Measurements from ENCODE around the gene DENND1A.

Gene DENND1A

DNA sequence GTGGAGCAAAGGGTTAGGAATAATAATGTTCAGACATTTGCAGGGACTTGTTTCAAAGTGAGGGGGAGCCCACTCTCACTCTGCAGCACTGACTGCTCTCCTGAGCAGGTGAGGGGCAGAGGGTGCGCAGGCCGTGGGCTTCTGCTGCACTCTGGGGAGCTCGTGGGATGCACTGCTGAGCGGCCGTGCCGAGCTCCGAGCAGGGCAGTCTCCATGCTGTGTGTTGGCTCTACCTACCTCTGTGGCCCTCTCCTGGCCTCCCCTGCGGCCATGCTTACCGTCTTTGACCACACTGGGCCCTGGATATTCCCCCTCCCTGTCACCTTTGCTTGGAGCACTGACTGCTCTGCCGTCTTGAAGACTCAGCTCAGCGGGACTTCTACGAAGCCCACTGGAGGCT, 540.2 kb downstream of the DENND1A start:
- DNase-seq (ENCODE audit: low read depth): no peak

DNA sequence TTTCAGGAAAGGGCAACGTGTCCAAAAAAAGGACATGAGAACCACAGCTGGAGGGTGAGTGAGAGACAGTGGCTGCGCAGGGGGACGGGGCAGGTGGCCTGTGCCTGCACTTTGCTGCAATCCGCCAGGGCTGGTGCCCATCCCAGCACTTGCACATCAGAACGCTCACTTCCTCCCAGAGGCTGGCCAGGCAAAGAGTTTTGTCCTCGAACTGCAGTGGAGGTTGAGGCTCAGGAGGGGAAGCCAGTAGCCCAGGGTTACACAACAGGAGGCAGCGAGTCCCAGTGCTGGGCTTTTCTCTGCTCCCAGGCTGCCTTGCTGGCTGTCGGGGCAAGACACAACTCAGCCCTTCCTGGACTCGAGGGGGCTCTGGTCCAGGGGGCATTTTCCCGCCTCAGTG, 540.9 kb downstream of the DENND1A start:
- no peak for DNase-seq (ENCODE audit: low read depth)

DNA sequence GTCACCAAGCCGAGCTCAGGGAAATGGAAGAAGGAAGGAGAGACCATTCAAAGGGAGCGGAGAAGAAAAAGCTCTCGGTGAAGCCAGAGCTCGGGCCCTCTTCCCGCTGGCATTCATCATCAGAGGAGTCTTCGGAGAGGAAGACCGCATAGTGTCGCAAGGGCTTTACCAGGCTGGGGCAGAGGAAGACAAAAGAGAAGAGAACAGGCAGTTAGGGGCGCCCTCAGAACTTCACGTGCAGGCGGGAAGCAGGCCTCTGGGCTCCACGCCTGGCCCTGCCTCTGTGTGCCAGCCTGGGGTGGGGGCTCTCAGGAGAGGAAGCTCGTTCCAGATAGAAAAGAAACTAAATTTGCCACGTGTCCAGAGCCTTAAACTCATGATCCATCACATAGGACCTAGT, 542.2 kb downstream of the DENND1A start:
- no peak for DNase-seq (ENCODE audit: low read depth)

DNA sequence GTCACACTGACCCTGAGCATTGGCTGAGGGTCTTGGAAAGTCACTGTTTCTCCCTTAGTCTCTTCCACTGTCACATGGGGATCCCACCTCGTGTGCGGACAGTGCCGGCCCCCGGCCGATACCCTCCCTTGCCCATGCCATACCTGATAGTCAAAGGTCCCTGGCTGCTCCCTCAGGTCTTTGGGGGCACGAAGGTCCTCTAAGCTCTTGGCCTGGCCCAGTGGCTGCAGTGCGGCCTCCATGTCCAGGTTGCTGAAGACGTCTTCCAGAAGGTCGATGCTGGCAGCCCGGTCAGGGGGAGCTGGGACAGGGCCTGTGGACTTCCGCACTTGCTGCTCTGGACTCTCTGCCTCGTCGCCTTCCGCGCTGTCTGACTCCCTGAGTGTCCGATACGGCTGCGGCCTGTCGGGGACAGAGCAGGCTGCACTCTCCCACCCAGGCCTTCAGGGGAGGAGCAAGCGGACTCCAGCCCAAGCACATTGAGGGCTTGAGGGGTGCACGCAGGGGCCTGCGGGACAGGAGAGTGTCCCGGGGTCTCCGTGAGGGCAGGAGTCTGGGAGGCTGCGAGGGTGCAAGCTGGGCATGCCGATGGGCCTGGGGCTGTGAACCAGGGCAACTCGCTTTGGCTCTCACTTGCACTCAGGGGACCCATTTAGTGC, 546.3 kb downstream of the DENND1A start:
- DNase-seq (ENCODE audit: low read depth): no peak

DNA sequence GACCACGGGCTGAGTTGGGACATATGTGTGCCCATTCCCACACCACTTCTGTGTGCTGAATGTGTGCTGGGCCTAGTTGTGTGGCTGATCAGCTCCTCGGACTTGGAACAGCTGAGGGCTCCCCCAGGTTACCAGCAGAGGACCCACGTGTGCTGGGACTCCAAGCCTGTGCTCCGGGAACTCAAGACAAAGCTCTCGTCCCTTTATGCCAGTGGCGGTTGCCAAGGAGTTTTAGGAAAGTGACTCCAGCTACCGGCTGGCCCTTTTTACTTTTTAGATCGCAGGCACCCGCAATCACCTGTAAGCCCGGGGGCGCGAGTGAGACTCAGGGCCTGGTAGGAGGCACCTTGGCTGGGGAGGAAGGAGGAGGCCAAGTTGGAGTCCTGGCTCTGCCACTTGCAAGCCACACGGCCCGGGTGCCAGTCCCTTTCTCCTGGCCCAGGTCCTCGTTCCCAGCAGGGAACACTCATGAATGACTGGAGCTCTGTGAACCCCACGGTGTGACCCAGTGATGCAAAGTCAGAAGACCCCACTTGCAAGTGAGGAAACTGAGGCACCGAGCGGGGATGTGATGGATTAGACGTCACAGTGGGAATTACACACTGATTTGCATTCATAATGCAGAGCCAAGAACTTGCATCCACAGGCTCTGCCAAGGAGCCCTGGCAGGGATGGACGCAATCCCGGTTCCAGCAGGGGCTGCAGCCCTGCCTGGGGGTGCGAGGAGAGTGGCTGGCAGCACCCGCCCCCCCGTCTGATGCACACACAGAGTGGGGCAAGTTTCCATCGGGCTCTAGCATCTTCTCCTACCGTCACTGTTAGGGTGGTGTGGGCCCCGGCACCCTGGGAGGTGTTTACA, 547.0 kb downstream of the DENND1A start:
- no peak for DNase-seq (ENCODE audit: low read depth)

DNA sequence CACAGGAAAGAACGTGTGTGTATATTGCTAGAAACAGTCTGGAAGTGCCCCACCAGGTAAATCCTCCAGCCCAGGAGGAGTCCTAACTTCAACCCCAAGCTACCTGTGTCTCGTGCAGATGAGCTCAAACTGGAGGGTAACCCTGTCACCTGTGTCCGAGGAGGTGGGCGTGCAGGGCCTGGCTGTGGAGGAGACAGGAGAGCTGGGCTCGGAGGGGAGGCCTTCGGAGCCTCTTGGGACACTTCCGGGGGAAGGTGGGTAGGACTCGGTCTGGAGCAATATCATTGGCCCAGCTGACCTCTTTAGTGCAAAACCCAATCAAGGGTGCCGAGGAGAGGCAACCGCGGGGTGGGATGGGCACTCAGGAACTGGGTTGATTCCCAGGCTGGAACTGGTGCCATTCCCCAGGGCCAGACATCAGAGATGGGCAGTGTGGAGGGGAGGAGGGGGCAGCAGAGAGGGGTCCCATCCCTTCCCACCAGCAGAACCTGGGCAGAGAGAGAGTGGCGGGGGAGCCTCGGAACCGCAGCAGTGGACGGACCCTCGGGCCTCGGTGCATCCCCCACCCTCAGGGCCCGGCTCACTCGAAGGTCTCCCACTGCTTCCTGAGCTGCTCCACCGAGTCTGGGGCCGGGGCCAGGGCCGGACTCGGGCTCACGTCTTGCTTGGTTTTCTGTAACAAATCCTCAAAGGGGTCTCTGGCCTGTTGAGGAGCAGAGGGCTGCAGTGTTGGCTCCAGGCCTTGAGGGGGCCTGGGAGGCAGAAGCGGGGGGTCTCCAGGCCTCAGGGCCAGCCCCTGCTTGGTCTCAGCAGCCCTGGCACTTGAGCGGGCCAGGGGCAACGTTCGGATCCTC, 548.8 kb downstream of the DENND1A start:
- no peak for DNase-seq (ENCODE audit: low read depth)

DNA sequence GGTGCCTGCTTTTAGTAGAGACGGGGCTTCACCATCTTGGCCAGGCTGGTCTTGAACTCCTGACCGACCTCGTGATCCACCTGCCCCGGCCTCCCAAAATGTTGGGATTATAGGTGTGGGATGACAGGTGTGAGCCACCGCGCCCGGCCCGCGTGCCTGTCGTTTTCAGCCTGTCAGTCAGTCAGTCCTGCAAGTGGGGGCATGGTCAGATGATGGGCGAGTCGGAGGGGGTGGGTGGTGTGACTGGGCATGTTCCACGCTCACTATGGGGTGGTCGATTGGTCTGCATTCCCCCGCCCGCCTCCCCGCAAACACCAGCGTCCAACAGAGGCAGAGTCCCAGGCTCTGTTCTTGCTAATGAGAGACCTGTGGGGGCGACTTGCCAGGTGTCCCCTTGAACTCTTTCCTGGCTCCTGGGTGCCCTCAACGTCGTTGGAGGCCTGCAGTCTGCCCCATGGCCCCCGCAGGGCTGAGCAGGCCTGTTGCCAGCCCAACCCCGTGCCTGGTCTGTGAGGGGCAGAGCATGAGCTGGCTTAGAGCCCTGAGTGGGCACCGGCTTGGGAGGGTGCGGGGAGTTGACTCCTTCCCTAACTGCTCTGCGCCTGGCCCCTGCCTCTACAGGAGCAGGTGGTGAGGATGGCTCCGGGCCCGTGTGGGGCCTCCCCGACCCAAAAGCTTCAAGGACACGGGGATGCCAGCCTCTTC, 550.8 kb downstream of the DENND1A start:
- no peak for DNase-seq (ENCODE audit: low read depth)

DNA sequence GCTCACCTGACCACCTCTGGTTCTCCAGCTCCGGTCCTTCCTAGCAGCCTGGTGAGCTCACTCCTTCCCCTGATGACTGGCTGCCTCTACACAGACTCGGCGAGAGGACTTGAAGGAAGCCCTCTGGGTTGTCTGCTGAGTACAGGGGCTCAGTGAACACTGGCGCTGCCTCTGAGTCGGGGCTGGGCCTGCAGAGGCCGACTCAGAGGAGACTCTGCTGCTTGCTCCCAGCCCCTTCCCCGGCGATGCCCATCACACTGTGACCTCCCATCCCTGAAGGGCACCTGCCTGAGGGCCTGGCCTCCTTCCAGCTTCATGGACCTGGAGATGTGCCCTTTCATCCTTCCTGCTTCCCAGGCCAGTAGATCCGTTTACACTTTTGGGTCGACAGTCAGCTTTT, 551.9 kb downstream of the DENND1A start:
- DNase-seq (ENCODE audit: low read depth): no peak

DNA sequence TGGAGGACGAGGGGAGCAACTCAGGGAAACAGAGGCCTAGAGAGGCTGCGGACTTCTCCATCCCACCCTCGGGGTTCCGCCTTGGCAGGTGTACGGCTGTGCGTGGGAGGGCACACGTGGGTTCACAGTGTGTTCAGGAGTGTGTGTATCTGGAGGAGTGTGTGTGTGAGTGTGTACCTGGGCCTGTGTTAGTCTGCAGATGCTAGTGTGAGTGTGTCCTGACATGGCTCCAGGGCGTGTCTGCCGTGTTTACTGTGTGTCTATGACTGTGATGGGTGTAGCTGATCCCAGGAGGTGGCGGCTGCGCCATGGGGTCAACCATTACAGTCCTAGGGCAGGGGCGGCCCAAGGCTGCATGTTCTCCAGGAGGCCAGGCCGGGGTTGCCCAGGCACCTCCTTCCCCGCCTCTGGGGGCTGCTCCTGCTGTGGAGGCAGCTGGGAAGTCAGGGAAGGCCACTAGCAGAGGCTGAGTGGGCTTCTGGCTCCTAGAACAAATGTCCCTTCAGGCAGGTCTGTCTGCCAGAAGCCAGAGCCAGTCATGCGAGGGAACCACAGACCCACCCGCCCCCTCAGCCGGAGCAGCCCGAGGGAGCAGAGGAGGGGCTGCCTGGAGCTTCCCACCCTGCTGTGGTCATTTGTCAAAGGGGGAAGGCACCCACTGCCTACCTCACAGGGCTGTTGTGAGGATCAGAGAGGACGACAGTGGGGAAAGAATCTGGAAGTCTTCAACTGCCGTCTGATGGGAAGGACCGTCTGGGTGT, 552.5 kb downstream of the DENND1A start:
- no peak for DNase-seq (ENCODE audit: low read depth)

DNA sequence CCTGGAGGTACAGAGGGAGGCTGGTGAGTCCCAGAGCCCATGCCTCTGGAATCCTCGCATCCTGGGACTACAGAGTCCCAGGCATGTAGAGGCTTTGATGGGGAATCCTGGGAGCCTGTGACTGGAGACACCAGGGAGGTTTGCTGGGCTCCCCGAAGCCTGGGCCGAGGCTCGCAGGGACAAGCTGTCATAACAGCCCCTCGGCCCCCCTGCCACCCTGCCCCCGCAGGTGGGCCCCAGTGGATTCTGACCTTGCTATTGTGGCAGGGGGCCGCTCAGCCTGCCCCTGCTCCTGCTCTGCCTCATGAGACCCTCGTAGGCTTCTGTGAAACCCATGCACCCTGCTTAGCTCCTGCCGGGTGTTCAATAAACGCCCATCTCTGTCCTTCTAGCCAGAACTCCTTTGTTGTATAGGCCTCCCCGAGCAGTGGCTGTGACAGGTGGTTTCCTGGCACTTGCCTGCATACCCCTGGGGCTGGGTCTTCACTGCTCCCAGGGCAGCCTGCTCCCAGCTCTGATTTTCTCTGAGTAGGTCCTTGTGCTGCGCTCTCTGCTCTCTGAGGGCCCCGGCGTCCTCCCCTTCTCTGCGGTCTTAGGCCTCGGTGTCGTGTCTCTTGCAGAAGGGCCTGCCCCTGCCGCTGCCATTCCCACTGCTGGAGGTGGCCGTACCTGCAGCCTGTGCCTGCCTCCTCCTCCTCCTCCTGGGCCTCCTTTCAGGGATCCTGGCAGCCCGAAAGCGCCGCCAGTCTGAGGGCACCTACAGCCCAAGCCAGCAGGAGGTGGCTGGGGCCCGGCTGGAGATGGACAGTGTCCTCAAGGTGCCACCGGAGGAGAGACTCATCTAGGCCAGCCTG, 553.5 kb downstream of the DENND1A start:
- no peak for DNase-seq (ENCODE audit: low read depth)

DNA sequence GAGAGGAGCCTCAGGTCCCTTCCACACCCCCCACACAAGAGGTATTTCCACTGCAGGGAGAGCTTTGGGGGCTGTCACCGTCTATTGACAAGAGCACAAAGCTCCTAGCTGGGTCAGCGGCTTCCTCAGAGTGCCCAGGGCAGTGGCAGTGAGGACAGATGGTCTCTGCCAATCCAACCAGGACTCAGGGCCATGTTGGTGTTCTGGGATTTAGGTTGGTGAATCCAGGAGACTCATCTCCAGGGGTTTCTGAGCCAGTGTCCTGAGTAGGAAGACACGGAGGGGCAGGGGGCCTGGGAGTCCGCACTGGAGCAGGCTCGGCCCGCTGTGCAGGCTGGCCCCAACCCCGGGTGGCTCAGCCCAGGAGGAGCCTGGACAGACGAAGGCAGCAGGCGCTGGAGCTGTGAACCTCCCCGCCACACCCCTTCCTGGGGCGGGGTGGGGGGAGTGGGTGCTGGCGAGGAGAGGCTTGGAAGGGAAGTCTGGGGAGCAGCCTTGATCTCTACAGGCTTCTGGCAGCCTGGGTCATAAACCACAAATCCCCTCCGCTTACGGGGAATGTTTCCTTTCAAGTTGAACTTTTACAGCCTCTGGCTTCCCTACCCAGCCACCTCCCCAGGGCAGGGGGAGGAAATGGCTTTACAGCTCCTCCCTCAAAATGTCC, 554.3 kb downstream of the DENND1A start:
- no peak for DNase-seq (ENCODE audit: low read depth)

DNA sequence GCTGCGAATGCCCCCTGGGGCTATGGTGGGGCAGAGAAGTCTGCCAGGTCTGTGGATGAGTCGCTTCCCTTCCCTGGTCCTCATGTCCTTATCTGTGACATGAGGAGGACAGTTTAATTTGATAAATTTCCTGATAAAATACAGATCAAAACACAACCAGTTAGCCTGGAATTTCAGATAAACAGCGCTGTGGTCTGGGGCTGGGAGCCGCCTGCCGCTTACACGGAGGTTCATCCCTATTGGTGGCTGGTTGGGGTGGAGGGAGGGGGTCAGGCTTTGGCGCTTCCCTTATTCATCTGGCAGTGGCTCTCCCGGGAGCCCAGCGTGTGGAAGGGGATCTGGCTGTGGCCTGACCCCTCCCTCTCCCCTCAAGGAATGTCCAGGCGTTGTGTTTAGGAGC, 556.0 kb downstream of the DENND1A start:
- no peak for DNase-seq (ENCODE audit: low read depth)

DNA sequence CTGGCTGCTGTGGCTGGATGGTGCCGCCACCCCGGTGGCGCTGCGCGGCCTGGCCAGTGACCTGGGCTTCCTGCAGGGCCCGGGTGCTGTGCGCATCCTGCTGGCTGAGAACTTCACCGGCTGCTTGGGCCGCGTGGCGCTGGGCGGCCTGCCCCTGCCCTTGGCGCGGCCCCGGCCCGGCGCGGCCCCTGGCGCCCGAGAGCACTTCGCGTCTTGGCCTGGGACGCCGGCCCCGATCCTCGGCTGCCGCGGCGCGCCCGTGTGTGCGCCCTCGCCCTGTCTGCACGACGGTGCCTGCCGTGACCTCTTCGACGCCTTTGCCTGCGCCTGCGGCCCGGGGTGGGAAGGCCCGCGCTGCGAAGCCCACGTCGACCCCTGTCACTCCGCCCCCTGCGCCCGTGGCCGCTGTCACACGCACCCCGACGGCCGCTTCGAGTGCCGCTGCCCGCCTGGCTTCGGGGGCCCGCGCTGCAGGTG, 556.4 kb downstream of the DENND1A start:
- no peak for DNase-seq (ENCODE audit: low read depth)

DNA sequence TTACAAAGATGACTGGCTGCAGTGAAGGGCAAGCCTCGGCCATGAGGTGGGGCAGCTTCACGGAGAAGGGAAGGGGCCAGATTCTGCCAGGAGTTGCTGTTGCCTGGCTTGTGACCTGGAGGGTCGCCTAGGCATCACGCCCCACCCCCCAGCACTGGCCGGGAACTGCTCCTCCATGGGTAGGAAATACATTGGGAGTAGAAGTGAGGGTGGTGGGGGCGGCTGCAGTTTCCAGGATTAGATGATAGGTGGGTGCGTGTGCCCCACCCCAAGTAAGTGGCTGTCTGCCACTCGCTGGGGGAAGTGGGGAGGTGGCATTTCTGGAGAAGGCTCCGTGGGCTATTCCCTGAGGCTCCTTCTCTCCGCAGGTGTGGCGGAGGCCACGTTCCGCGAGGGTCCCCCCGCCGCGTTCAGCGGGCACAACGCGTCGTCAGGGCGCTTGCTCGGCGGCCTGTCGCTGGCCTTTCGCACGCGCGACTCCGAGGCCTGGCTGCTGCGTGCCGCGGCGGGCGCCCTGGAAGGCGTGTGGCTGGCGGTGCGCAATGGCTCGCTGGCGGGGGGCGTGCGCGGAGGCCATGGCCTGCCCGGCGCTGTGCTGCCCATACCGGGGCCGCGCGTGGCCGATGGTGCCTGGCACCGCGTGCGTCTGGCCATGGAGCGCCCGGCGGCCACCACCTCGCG, 557.0 kb downstream of the DENND1A start:
- DNase-seq (ENCODE audit: low read depth): no peak

DNA sequence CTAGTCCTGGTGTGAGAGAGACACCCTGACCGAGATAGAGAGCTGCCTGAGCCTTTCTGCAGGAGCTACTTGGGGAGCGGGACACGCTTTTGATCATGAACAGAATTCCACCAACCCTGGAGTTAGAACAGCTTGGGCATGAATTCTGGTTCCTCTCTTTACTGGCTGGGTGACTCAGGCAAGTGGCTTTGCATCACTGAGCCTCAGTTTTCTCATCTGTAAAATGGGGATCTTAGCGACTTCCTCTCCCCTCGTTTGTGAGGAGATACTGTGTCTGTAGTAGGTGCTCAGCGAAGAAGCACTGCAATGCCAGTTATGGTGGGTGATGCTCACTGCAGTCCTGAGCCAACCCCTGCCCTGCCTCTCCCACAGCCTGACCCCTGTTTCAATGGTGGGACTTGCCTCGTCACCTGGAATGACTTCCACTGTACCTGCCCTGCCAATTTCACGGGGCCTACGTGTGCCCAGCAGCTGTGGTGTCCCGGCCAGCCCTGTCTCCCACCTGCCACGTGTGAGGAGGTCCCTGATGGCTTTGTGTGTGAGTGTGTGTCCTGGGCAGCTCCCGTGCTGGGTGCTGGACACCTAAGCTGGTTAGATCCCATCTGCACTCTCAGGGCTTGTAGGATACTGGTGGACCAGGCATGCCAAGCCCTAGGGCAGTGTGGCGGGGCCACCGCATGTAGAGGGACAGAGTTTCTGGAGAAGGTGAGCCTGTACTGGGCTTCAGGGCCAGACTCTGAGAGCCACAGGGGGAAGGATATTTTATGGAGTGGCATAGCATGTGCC, 557.9 kb downstream of the DENND1A start:
- DNase-seq (ENCODE audit: low read depth): no peak

DNA sequence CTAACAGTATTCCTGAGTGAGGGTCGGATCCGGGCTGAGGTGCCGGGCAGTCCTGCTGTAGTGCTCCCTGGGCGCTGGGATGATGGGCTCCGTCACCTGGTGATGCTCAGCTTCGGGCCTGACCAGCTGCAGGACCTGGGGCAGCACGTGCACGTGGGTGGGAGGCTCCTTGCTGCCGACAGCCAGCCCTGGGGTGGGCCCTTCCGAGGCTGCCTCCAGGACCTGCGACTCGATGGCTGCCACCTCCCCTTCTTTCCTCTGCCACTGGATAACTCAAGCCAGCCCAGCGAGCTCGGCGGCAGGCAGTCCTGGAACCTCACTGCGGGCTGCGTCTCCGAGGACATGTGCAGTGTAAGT, 558.7 kb downstream of the DENND1A start:
- no peak for DNase-seq (ENCODE audit: low read depth)

DNA sequence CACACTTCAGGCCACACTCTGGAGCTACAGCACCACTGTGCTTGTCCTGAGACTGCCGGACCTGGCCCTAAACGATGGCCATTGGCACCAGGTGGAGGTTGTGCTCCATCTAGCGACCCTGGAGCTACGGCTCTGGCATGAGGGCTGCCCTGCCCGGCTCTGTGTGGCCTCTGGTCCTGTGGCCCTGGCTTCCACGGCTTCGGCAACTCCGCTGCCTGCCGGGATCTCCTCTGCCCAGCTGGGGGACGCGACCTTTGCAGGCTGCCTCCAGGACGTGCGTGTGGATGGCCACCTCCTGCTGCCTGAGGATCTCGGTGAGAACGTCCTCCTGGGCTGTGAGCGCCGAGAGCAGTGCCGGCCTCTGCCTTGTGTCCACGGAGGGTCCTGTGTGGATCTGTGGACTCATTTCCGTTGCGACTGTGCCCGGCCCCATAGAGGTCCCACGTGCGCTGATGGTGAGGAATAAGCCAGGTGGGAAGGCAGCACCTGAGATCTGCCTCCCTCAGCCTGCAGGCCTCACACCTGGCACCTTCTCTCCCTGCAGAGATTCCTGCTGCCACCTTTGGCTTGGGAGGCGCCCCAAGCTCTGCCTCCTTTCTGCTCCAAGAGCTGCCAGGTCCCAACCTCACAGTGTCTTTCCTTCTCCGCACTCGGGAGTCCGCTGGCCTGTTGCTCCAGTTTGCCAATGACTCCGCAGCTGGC, 559.2 kb downstream of the DENND1A start:
- DNase-seq (ENCODE audit: low read depth): no peak

DNA sequence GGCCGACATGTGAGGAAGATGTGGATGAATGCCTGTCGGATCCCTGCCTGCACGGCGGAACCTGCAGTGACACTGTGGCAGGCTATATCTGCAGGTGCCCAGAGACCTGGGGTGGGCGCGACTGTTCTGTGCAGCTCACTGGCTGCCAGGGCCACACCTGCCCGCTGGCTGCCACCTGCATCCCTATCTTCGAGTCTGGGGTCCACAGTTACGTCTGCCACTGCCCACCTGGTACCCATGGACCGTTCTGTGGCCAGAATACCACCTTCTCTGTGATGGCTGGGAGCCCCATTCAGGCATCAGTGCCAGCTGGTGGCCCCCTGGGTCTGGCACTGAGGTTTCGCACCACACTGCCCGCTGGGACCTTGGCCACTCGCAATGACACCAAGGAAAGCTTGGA, 559.8 kb downstream of the DENND1A start:
- no peak for DNase-seq (ENCODE audit: low read depth)

Data from GM04503 (cell line).